Cardiac fibroblast (primary cell): ENCODE results near the gene SNX14.

ENCODE experiments used
- DNase-seq, 2 donors: peaks; one replicate each; pipeline versions ENCODE4 v3.0.0 to v3.0.0-alpha.2; 2010; ENCODE audit warnings: low read depth in 2 of 2
- H3K4me3 ChIP-seq, 2 donors: replicated peaks in 1 of 2; 1 replicate in 1 of 2; 2 replicates in 1 of 2; pipeline ENCODE4 v1.5.1; 2011; ENCODE audit warnings: low read depth in 2 of 2, low read length in 2 of 2, mild to moderate bottlenecking in 2 of 2, moderate library complexity in 1 of 2
- CTCF ChIP-seq: IDR thresholded peaks from one replicate; pipeline ENCODE4 v1.5.1; 2011; ENCODE audit warnings: low read depth, mild to moderate bottlenecking, low read length, inconsistent platforms

The SNX14 gene

GRCh38 chr6:85506441-85507093, 87.1 kb downstream of the SNX14 start:
- DNase-seq: no peak
- no peak overlapping the region for H3K4me3 ChIP-seq
- no peak for TF ChIP-seq CTCF

GRCh38 chr6:85498596-85499258, 94.9 kb downstream of the SNX14 start:
- TF ChIP-seq CTCF: no peak
- no peak overlapping the region for H3K4me3 ChIP-seq
- peak; percentile 41 to 71 for DNase-seq

- no peak for DNase-seq
- TF ChIP-seq CTCF: no peak
- H3K4me3 ChIP-seq: no peak overlapping the region
These were observed 96.8 kb downstream of the SNX14 start for GRCh38 chr6:85496856-85497255.

DNA sequence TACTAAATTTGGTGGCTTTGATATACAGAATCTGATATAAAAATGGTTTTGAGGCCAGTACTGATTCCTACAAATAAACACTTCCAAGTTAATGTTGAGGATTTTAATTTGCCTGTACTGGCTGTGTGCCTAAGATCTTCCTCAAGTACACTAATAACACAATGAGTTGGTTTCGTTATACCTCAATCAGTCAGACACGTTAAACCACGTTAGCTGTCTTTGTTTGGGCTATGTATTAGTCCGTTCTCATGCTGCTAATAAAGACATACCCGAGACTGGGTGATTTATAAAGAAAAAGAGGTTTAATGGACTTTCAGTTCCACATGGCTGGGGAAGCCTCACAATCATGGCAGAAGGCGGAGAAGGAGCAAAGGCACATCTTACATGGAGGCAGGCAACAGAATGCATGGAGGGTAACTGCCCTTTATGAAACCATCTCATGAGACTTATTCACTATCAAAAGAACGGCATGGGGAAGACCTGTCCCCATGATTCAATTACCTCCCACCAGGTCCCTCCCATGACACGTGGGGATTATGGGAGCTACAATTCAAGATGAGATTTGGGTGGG, 97.6 kb downstream of the SNX14 start:
- no peak for DNase-seq
- no peak overlapping the region for H3K4me3 ChIP-seq
- TF ChIP-seq CTCF: no peak

DNA sequence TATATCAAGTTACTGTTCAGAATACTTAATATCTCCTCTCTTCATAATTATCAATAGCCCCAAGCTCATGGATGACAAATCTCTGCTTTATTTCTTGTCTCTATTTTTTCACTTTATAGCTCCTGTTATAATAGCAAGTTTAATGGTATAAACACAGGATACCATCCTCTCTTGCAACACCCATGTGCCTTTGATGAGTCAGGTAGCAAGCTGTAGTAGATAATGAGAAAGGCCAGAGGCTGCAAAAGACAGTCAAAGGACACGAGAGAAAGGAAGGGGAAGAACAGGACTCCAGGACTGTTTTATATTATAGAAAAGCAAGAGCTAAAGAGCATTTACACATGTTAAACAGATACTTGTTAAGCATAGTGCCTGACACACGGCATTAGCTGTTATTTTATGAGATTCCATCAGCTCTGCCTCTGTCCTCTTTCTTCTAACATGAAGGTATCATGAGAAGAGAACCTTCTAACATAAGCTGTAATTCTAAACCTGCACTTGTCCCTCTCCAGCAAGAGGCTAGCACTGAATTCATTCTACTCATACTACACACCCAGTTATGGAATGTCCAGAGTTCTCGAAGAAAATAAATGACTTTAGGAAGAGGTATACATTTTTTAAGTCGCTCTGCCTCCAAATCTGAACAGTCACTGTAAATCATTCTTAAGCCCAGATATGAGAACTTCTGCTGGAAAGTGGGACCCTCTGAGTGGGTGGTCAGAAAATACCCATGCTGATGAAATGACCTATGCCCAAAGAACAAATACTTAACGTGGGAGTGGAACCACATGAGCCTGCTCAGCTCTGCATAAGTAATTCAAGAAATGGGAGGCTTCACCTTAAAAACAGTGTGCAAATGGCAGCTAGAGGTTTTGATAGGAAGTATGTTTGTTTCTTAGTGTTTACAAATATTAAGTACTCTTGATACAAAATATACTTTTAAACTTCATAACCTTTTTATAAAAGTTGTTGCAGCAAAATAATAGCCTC, 98.8 kb downstream of the SNX14 start:
- DNase-seq: peak in 1 of 2 donors; percentile 47
- H3K4me3 ChIP-seq: no peak overlapping the region
- no peak for TF ChIP-seq CTCF

GRCh38 chr6:85493389-85493788, 100.3 kb downstream of the SNX14 start:
- H3K4me3 ChIP-seq: no peak overlapping the region
- TF ChIP-seq CTCF: no peak
- no peak for DNase-seq
